Activated T-cell treated with anti-CD3 and anti-CD28 coated beads, Interleukin-2, amount 50 U/mL, for 24 hours (primary cell): ENCODE results near the gene CCDC12.

Experiments
- DNase-seq: peaks from one replicate; pipeline ENCODE4 v3.0.0-alpha.2; 2020
- H3K27ac Mint-ChIP-seq: 2 replicates; pipeline ENCODE4 v1.8.0; 2020; ENCODE audit warnings: mild to moderate bottlenecking, mixed read lengths
- H3K27me3 Mint-ChIP-seq: 2 replicates; pipeline ENCODE4 v1.8.0; 2020; ENCODE audit warnings: mixed read lengths
- H3K36me3 Mint-ChIP-seq: 2 replicates; pipeline ENCODE4 v1.8.0; 2020; ENCODE audit warnings: low read depth, mixed read lengths
- H3K4me1 Mint-ChIP-seq: 2 replicates; pipeline ENCODE4 v1.8.0; 2020; ENCODE audit warnings: low read depth, mixed read lengths
- H3K4me3 Mint-ChIP-seq: 2 replicates; pipeline ENCODE4 v1.8.0; 2020; ENCODE audit warnings: mild to moderate bottlenecking, moderate library complexity, mixed read lengths
- H3K9me3 Mint-ChIP-seq: 2 replicates; pipeline ENCODE4 v1.8.0; 2020; ENCODE audit warnings: mixed read lengths

The CCDC12 gene

DNA sequence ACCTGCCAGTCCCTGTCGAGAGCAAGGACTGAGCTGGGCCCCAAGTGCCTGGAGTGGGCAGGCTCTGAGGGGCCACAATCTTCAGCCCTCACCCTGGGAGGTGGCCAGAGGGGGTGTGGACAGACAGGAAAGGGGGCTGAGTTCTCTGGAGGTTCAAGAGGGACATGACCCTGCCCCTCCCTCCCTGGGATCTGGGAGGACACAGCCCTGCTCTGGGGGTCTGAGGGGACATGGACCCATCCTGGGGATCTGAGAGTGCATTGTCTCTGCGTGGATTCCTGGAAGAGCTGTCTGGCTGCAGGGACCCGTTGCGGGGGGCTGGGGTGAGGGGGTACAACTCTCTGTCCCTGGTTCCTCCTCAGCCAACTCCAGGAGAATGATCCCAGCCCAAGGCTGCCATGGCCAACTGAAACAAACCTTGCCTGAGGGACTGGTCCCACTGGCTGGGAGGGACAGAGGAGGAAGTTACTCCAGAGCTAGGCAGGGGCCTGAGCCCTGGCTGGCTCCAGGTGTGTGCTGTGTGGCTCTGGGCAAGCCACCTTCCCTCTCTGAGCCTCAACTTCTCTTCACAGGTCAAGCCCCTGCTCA lies 70.0 kb downstream of the CCDC12 start:
- no peak for DNase-seq
- Mint-ChIP-seq H3K36me3 (no peaks in the 10 kb centered on the region), H3K4me3 (no peak overlapping the region), H3K27ac (no peak overlapping the region), H3K27me3 (no peaks in the 10 kb centered on the region), H3K9me3 (no peaks in the 10 kb centered on the region), H3K4me1 (peaks cover 7% of the 10 kb centered on the region)

DNA sequence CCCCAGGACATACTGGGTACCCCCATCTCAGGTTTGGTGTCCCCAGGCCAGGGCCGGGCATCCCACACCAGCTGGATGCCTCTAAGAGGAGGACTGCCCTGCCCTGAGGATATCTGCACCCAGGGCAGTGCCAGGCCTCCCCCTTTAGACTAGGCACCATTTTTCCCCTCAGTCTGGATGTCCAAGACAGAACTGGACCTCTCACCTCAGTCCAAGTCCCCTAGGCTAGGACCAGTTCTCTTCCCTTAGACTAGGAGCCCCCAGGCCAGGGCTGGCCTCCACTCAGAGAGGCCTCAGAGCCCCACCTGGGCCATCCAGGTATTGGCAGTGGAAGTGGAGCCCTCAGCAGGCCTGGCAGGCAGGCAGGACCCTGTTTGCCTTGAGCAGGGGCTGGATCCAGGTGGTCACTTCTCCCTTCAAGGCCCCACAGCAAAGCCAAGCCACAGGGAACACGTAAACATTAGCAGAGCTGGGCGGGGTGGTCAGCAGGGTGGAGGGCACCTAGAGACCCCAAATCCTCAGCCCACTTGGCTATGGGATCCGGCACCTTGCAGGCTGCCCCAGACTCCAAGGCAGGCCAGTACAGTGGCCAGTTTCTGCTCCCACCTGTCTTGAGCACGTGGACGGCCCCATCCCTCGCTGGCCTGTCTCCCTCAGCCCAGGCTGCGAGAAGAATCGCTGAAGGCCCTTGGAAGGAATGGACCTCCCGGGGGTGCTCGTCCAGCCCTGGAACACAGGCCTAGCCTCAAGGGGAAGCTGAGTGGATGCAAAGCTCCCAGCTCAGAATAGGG lies 70.7 kb downstream of the CCDC12 start:
- no peak overlapping the region for H3K4me3 Mint-ChIP-seq
- H3K36me3 Mint-ChIP-seq, result no peaks in the 10 kb centered on the region
- peaks cover 7% of the 10 kb centered on the region for H3K4me1 Mint-ChIP-seq
- no peak overlapping the region for H3K27ac Mint-ChIP-seq
- no peak for DNase-seq
- no peaks in the 10 kb centered on the region for H3K9me3 Mint-ChIP-seq
- no peaks in the 10 kb centered on the region for H3K27me3 Mint-ChIP-seq

DNA sequence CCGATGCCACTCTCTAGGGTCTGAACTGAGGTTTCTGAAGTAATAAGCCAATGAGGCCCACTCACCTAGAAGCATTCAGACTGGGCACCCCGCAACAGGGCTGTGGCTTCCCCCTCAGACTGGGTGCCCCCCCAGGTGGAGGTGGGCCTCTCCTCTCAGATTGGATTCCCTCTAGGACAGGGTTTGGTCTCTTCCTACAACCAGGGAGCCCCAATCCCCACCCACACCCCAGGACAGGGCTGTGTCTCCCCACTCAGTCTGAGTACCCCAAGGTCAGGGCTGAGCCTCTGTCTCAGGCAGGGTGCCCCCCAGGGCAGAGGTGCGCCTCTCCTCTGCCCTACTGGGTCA lies 71.4 kb downstream of the CCDC12 start:
- no peak for DNase-seq
- H3K4me3 Mint-ChIP-seq, result no peak overlapping the region
- peaks cover 7% of the 10 kb centered on the region for H3K4me1 Mint-ChIP-seq
- no peaks in the 10 kb centered on the region for H3K9me3 Mint-ChIP-seq
- no peaks in the 10 kb centered on the region for H3K36me3 Mint-ChIP-seq
- H3K27me3 Mint-ChIP-seq, result no peaks in the 10 kb centered on the region
- no peak overlapping the region for H3K27ac Mint-ChIP-seq

DNA sequence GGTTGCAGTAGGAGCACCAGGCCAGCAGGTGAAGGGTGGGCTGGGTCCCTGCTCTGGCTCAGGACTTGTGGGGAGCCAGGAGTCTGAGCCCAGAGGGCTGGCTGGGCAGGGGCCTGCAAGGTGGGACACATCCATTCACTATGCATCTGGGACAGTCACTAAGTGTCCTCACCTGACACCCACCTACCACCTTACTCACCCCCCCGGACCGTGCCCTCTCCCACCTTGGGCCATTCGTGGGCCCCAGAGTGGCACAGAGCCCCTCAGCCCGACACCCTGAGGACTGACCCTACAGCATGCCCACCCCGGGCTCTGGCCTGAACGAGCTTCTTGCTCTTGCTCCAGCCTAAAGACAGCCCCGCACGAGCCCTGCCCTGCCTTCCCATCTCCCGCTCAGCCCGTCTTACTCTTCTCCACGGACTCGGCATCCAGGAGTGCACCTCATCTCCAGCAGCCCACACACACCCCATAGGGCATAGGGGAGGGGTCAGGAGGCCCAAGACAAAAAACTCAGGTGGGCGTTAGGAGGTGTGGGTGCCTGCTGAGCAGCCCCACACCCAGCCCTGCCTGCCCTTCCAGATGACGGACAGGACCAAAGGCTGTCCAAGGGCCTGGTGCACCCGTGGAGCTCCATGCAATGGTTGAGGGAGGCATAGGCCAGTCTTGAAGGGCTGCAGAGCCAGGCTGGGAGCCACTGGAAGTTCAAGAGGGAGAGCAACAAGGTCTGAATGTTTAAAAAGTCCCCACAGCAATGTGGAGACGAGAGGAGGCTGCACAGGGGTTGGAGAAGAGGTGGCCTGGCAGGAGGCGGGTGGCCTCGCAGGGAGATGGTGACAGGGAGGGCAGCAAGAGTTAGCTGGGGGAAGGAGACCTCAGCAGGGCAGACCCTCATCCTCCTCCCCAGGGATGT lies 72.0 kb downstream of the CCDC12 start:
- Mint-ChIP-seq H3K4me3 (no peak overlapping the region), H3K4me1 (peaks cover 4% of the 10 kb centered on the region), H3K36me3 (no peaks in the 10 kb centered on the region), H3K9me3 (no peaks in the 10 kb centered on the region), H3K27ac (no peak overlapping the region), H3K27me3 (no peaks in the 10 kb centered on the region)
- no peak for DNase-seq

DNA sequence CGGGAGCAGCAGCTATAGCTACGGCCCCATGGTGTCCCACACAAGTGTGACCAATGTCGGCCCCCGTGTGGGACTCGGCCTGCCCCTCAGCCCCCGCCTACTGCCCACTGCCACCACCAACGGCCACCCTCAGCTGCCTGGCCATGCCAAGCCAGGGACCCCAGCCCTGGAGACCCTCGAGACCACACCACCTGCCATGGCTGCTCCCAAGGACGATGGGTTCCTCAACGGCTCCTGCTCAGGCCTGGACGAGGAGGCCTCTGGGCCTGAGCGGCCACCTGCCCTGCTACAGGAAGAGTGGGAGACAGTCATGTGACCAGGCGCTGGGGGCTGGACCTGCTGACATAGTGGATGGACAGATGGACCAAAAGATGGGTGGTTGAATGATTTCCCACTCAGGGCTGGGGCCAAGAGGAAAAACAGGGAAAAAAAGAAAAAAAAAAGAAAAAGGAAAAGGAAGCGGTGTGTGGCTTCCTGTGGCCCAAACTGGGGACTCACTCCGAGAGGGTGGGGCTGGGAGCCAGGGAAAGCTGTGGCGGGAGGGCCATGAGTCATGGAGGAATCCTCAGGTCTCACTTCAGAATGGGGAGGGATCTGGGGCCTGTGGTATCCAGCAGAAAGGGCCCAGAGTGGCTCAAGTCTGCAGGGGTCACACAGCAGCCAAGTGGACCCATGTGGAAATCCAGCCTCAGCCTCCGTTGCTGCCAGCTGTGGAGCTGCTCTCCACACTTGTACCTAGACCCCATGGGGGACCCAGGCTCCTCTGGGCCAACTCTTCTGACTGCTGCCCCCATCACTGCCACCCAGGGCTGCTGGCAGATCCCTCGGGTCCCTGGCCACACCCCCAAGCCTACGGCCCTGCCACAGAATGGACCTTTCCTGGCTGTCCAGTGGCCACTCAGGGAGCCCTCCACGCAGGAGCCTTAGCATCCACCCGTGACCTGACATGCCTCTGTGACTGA lies 72.9 kb downstream of the CCDC12 start:
- H3K9me3 Mint-ChIP-seq, result no peaks in the 10 kb centered on the region

DNA sequence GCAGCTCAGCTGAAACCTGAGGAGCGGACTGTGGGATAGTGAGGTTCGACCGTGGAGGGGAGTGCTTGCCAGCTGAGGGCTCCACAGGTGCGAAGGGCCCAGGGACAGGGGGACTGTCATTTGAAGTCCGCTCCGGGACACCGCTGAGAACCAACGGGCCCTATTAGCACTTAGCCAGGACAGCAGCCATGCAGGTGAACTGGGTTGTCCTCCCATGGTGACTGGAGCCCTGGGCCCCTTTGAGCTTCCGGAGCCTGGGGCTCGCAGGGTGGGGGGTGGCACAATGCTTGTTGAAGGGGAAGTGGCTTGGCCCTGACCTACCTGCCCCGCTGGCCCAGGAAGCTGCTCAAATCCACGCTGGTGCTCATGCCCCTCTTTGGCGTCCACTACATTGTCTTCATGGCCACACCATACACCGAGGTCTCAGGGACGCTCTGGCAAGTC lies 74.3 kb downstream of the CCDC12 start:
- H3K36me3 Mint-ChIP-seq, result no peaks in the 10 kb centered on the region
- peaks cover 8% of the 10 kb centered on the region for H3K4me1 Mint-ChIP-seq
- H3K9me3 Mint-ChIP-seq, result no peaks in the 10 kb centered on the region
- no peak overlapping the region for H3K27ac Mint-ChIP-seq
- H3K4me3 Mint-ChIP-seq, result no peak overlapping the region
- H3K27me3 Mint-ChIP-seq, result peaks cover 20% of the 10 kb centered on the region
- no peak for DNase-seq

More for the DNA sequence above, 72.9 kb downstream of the CCDC12 start:
- no peaks in the 10 kb centered on the region for H3K36me3 Mint-ChIP-seq
- DNase-seq, result no peak
- H3K4me3 Mint-ChIP-seq, result no peak overlapping the region
- peaks cover 9% of the 10 kb centered on the region for H3K27me3 Mint-ChIP-seq
- H3K27ac Mint-ChIP-seq, result no peak overlapping the region
- H3K4me1 Mint-ChIP-seq, result peaks cover 4% of the 10 kb centered on the region

DNA sequence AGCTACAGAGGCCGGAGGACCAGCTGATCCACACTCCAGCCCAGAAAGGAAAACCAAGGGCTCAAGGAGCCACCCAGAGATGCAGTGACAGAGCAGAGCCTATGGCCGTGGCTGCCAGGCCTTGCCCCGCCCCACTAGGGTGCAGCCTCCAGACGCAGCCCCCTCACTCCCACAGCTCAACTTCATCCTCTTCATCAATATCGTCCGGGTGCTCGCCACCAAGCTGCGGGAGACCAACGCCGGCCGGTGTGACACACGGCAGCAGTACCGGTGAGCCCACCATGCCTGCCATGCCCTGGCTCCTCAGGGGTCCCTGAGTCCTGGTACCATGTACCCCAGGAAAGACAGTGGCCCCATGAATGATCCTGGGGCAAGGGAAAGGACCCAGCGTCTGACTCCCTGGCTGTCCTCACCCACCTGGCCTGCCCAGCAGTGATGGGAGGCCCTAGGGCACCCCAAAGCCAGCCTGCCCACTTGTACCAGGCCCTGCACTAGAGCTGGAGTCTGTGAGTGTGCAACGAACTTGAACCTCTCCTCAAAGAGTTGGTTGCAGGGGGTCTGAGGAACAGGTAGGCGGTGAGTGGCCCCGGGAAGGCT lies 74.9 kb downstream of the CCDC12 start:
- Mint-ChIP-seq H3K4me1 (peaks cover 8% of the 10 kb centered on the region), H3K27ac (no peak overlapping the region), H3K9me3 (no peaks in the 10 kb centered on the region), H3K4me3 (no peak overlapping the region), H3K27me3 (peaks cover 20% of the 10 kb centered on the region), H3K36me3 (no peaks in the 10 kb centered on the region)
- no peak for DNase-seq

DNA sequence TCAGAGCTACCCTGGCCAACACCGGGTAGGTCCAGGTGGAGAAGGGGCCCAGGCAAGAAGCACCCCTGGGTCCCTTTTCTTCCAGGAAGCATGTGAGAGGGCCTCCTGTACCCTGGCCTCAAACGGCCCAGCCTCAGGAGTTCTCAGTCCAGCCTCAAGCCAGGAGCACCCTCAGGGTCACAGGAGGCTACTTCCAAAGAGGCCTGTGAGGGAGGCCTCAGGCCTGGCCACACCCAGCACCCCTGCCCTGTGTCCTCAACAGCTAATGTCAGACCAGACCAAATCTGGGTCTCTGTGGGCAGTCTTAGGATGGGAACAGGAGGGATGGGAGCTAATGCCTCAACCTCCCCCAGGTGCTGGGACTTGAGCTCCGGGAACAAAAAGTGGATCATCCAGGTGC lies 75.5 kb downstream of the CCDC12 start:
- H3K9me3 Mint-ChIP-seq, result no peaks in the 10 kb centered on the region
- H3K27me3 Mint-ChIP-seq, result peaks cover 20% of the 10 kb centered on the region
- no peak for DNase-seq
- no peaks in the 10 kb centered on the region for H3K36me3 Mint-ChIP-seq
- no peak overlapping the region for H3K4me3 Mint-ChIP-seq
- no peak overlapping the region for H3K27ac Mint-ChIP-seq
- H3K4me1 Mint-ChIP-seq, result peaks cover 8% of the 10 kb centered on the region

DNA sequence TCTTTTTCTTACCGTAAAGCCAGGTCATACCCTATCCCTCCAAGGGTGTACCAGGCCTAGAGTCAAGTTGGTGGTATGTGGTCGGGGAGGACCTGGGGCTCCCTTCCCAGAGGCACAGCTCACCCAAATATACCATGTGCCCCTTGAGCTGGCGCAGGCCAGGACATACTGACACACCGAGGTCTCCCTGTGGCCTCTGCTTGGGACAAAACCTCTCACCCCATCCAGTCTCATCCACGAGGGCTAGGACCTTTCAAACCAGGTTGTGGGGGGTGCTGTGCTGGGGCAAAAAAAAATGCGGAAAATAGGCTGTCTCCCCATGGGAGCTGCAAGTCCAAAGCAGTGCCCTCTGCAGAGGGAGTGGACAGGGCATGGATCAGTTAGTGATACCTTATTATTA lies 76.2 kb downstream of the CCDC12 start:
- H3K36me3 Mint-ChIP-seq, result no peaks in the 10 kb centered on the region
- H3K4me3 Mint-ChIP-seq, result no peak overlapping the region
- no peak overlapping the region for H3K27ac Mint-ChIP-seq
- H3K9me3 Mint-ChIP-seq, result no peaks in the 10 kb centered on the region
- H3K4me1 Mint-ChIP-seq, result peaks cover 8% of the 10 kb centered on the region
- no peak for DNase-seq
- peaks cover 20% of the 10 kb centered on the region for H3K27me3 Mint-ChIP-seq

DNA sequence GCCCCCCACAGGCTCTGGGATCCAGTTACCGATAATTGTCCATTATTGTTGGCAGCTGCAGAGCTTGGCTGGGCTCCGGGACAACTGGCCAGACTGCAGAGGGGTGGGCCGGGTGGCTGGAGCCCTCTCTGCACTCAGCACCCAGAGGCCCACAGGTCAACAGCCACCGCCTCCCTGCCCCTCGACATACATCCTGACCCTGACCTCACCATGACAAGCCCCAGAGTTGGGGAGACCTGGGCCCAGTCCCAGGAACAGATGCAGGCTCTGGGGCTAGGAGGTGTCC lies 76.6 kb downstream of the CCDC12 start:
- no peak overlapping the region for H3K27ac Mint-ChIP-seq
- no peaks in the 10 kb centered on the region for H3K36me3 Mint-ChIP-seq
- H3K4me1 Mint-ChIP-seq, result peaks cover 8% of the 10 kb centered on the region
- no peak for DNase-seq
- no peak overlapping the region for H3K4me3 Mint-ChIP-seq
- H3K27me3 Mint-ChIP-seq, result peaks cover 24% of the 10 kb centered on the region
- H3K9me3 Mint-ChIP-seq, result no peaks in the 10 kb centered on the region

DNA sequence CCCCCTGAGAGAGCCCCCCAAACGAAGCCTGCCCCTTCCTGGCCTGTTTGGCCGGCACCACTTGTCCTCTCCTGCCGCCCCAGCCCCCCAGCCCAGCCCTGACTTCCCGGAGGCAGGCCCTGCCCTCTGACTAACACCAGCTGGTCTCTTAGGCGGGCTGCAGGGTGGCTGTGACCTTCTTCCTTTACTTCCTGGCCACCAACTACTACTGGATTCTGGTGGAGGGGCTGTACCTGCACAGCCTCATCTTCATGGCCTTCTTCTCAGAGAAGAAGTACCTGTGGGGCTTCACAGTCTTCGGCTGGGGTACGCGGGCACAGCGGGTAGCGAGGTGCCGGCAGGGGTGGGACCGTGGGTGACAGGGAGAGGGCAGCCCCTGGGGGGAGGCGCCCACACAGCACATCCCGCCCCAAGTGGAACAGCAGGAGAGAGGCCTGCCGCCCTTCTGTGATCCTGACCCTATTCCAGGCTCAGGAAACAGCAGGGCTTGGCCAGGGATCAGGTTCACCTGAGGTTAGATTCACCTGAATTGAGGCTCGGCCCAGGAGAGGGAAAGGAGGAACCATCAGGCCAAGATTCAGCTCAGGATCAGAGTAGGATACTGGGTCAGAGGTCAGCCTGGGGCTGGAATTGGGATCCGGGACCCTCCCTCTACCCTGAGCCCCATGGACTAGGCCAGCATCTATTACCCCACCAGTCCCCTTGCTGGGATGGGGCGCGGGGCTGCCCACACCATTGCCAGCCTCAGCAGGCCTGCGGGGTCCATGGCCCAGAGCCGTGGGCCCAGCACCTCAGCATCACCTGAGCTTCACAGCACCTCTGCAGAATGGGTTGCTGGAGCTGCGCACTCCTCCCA lies 77.2 kb downstream of the CCDC12 start:
- H3K4me1 Mint-ChIP-seq, result peaks cover 8% of the 10 kb centered on the region
- peaks cover 27% of the 10 kb centered on the region for H3K27me3 Mint-ChIP-seq
- DNase-seq, result no peak
- H3K4me3 Mint-ChIP-seq, result no peak overlapping the region
- H3K9me3 Mint-ChIP-seq, result no peaks in the 10 kb centered on the region
- no peaks in the 10 kb centered on the region for H3K36me3 Mint-ChIP-seq
- no peak overlapping the region for H3K27ac Mint-ChIP-seq

DNA sequence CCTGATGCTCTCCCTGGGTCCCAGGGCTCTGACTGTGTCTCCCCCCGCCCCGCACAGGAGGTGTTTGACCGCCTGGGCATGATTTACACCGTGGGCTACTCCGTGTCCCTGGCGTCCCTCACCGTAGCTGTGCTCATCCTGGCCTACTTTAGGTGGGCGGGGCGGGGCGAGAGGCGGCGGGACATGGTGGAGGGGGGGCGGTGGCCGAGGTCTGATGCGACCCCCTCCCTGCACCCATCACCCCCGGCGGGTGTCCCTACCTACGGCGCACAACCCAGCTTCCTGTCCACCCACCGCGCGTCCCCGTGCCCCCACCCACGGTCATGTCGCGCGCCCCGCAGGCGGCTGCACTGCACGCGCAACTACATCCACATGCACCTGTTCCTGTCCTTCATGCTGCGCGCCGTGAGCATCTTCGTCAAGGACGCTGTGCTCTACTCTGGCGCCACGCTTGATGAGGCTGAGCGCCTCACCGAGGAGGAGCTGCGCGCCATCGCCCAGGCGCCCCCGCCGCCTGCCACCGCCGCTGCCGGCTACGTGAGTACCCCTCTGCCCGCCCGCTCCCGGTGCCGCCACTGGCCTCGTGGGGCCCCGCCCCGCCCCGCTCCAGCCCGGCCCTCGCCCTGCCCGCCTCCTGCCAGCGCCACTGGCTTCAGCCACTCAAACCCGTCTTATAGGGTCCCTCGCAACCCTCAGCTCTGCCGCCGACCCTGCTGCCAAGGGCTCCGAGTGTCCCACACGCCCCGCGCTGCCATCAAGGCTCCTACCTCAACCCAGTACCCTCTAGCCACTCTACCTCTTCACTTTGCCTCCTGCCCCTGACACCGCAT lies 78.0 kb downstream of the CCDC12 start:
- no peak for DNase-seq
- peaks cover 8% of the 10 kb centered on the region for H3K4me1 Mint-ChIP-seq
- no peak overlapping the region for H3K4me3 Mint-ChIP-seq
- H3K27ac Mint-ChIP-seq, result no peak overlapping the region
- H3K36me3 Mint-ChIP-seq, result no peaks in the 10 kb centered on the region
- H3K9me3 Mint-ChIP-seq, result no peaks in the 10 kb centered on the region
- peaks cover 34% of the 10 kb centered on the region for H3K27me3 Mint-ChIP-seq
